SU-DHL-6 (cell line): ENCODE data around the gene COL23A1.
"Not testable (repeated sequence)": the region's sequence is repeated elsewhere in the genome, so short reads cannot be mapped to it uniquely, and the experiment has no call there.

Source experiments
- H2AFZ ChIP-seq: fragments of 200-600 bp; sonication (generic); 2 replicates; pipeline ENCODE4 v1.6.1; 2014; ENCODE audit warnings: low read depth, mild to moderate bottlenecking, moderate library complexity, mixed read lengths, antibody characterized with exemption, low read length; ENCODE audit not compliant: severe bottlenecking
- H3F3A ChIP-seq: fragments of 200-600 bp; shearing (Covaris generic); 2 replicates; pipeline ENCODE4 v1.6.0; 2016; ENCODE audit warnings: antibody characterized with exemption, mild to moderate bottlenecking; ENCODE audit not compliant: insufficient read depth
- H3K27ac ChIP-seq: fragments of 200-600 bp; sonication (generic); 2 replicates; pipeline ENCODE4 v1.5.1; 2016; ENCODE audit warnings: low read depth, mild to moderate bottlenecking, low read length, moderate library complexity, mixed read lengths
- H3K27me3 ChIP-seq: fragments of 200-600 bp; sonication (generic), shearing (Covaris generic); 2 replicates; pipeline ENCODE4 v1.6.0; 2014; ENCODE audit warnings: mild to moderate bottlenecking, low read length
- H3K36me3 ChIP-seq: fragments of 200-600 bp; sonication (generic); 2 replicates; pipeline ENCODE4 v1.6.1; 2014; ENCODE audit warnings: mild to moderate bottlenecking, low read length, mixed read lengths
- H3K4me2 ChIP-seq: fragments of 300-600, 200-600 bp; shearing (Covaris generic), sonication (generic); 2 replicates; pipeline ENCODE4 v1.6.0; 2014; ENCODE audit warnings: low read length, low read depth, mild to moderate bottlenecking; ENCODE audit not compliant: poor library complexity, severe bottlenecking
- H3K4me3 ChIP-seq: fragments of 200-600 bp; sonication (generic); 2 replicates; pipeline ENCODE4 v1.5.1; 2014; ENCODE audit warnings: antibody characterized with exemption, low read length, mild to moderate bottlenecking, mixed read lengths; ENCODE audit not compliant: insufficient read depth, poor library complexity, severe bottlenecking
- H3K79me2 ChIP-seq: fragments of 200-600 bp; sonication (generic); 2 replicates; pipeline ENCODE4 v1.6.1; 2014; ENCODE audit warnings: mild to moderate bottlenecking, low read length, moderate library complexity; ENCODE audit not compliant: insufficient read depth
- H3K9ac ChIP-seq: fragments of 200-600 bp; sonication (generic); 2 replicates; pipeline ENCODE4 v1.7.0; 2014; ENCODE audit warnings: mild to moderate bottlenecking, low read length
- H3K9me2 ChIP-seq: fragments of 200-600 bp; sonication (generic); replicated peaks from 2 replicates; pipeline ENCODE4 v1.6.1; 2014; ENCODE audit warnings: low read length; ENCODE audit not compliant: insufficient read depth
- H3K9me3 ChIP-seq: fragments of 200-600 bp; sonication (generic); 2 replicates; pipeline ENCODE4 v1.6.1; 2014; ENCODE audit warnings: low read length, mixed read lengths; ENCODE audit not compliant: insufficient read depth
- H4K20me1 ChIP-seq: fragments of 200-600 bp; sonication (generic); 2 replicates; pipeline ENCODE4 v1.6.1; 2014; ENCODE audit warnings: low read depth, mild to moderate bottlenecking, antibody characterized with exemption, low read length, moderate library complexity, mixed read lengths
- EZH2phosphoT487 ChIP-seq: fragments of 200-600 bp; sonication (generic), shearing (Covaris generic); conservative IDR thresholded peaks from 2 replicates; pipeline ENCODE4 v1.6.1; 2018; ENCODE audit warnings: mild to moderate bottlenecking, antibody characterized with exemption, low read length, moderate library complexity, mixed read lengths
- TF ChIP-seq, protein P1 (sequence below): fragments of 200-600 bp; sonication (generic); IDR thresholded peaks from one replicate; pipeline ENCODE4 v1.5.1; 2017; ENCODE audit warnings: antibody characterized with exemption, mild to moderate bottlenecking, low read length, moderate library complexity; ENCODE audit not compliant: insufficient read depth, poor library complexity, severe bottlenecking

COL23A1 gene

GRCh38 chr5:178256746-178257145 lies 333.4 kb downstream of the COL23A1 start:
- H3F3A ChIP-seq: no peaks in the 10 kb centered on the region
- no peaks in the 10 kb centered on the region for H3K36me3 ChIP-seq
- no peak overlapping the region for H3K27ac ChIP-seq
- TF ChIP-seq, protein P1, sequence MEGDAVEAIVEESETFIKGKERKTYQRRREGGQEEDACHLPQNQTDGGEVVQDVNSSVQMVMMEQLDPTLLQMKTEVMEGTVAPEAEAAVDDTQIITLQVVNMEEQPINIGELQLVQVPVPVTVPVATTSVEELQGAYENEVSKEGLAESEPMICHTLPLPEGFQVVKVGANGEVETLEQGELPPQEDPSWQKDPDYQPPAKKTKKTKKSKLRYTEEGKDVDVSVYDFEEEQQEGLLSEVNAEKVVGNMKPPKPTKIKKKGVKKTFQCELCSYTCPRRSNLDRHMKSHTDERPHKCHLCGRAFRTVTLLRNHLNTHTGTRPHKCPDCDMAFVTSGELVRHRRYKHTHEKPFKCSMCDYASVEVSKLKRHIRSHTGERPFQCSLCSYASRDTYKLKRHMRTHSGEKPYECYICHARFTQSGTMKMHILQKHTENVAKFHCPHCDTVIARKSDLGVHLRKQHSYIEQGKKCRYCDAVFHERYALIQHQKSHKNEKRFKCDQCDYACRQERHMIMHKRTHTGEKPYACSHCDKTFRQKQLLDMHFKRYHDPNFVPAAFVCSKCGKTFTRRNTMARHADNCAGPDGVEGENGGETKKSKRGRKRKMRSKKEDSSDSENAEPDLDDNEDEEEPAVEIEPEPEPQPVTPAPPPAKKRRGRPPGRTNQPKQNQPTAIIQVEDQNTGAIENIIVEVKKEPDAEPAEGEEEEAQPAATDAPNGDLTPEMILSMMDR: no peak
- TF ChIP-seq EZH2phosphoT487: no peak
- no peaks in the 10 kb centered on the region for H4K20me1 ChIP-seq
- no peak overlapping the region for H2AFZ ChIP-seq
- no peaks in the 10 kb centered on the region for H3K9me3 ChIP-seq
- no peaks in the 10 kb centered on the region for H3K79me2 ChIP-seq
- H3K4me2 ChIP-seq: no peak overlapping the region
- no peaks in the 10 kb centered on the region for H3K9me2 ChIP-seq
- no peak overlapping the region for H3K9ac ChIP-seq
- H3K27me3 ChIP-seq: no peaks in the 10 kb centered on the region
- no peak overlapping the region for H3K4me3 ChIP-seq

- H3K4me2 ChIP-seq, H3K36me3 ChIP-seq, H3K9me3 ChIP-seq, H3K9ac ChIP-seq, H4K20me1 ChIP-seq, H3K4me3 ChIP-seq, H3K27ac ChIP-seq, H2AFZ ChIP-seq, H3K79me2 ChIP-seq, H3K9me2 ChIP-seq, H3K27me3 ChIP-seq, H3F3A ChIP-seq: not testable (repeated sequence)
These were observed 336.6 kb downstream of the COL23A1 start for GRCh38 chr5:178253632-178254031.

- Histone ChIP-seq H3K4me3 (no peak overlapping the region), H3K79me2 (no peaks in the 10 kb centered on the region), H3F3A (no peaks in the 10 kb centered on the region), H3K9ac (no peak overlapping the region), H3K9me2 (no peaks in the 10 kb centered on the region), H3K9me3 (no peaks in the 10 kb centered on the region), H2AFZ (no peak overlapping the region), H4K20me1 (no peaks in the 10 kb centered on the region), H3K4me2 (no peak overlapping the region), H3K36me3 (no peaks in the 10 kb centered on the region), H3K27me3 (no peaks in the 10 kb centered on the region), H3K27ac (no peak overlapping the region)
- TF ChIP-seq, protein P1: no peak
- no peak for TF ChIP-seq EZH2phosphoT487
These were observed 337.9 kb downstream of the COL23A1 start for GRCh38 chr5:178252258-178252657.

DNA sequence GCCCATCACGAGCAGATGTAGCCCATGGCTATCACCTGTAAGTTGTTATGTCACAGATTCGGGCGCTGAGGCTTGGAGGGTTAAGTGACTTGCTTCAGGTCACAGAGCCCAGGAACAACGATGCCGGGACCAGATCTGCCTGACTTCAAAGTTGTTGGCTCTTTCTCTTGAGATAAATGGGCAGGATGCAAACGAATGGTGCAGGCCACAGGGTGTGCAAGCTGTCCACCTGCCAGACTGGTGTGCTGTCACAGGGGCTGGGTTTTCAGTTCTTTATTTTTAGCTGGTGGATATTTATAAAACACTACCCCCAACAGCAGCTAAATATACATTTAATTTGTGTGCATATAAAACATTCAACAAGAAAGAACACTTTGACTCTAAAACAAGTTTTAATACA lies 339.9 kb downstream of the COL23A1 start:
- Histone ChIP-seq H3K9ac (no peak overlapping the region), H3K36me3 (no peaks in the 10 kb centered on the region), H3K9me2 (no peaks in the 10 kb centered on the region), H4K20me1 (no peaks in the 10 kb centered on the region), H3K79me2 (no peaks in the 10 kb centered on the region), H3K27me3 (no peaks in the 10 kb centered on the region), H2AFZ (no peak overlapping the region), H3K27ac (peak overlapping the region; percentile 22), H3F3A (no peaks in the 10 kb centered on the region), H3K9me3 (no peaks in the 10 kb centered on the region), H3K4me3 (no peak overlapping the region), H3K4me2 (peak overlapping the region; percentile 6)
- TF ChIP-seq EZH2phosphoT487: no peak
- TF ChIP-seq, protein P1: no peak
